Measurements from ENCODE around the gene CCDC167.

The CCDC167 gene

GRCh38 chr6:37474316-37474715 lies 25.4 kb downstream of the CCDC167 start:
- H3K27me3 ChIP-seq (ENCODE audit: insufficient read depth, poor library complexity, severe bottlenecking), result no peaks in the 10 kb centered on the region
- DNase-seq (ENCODE audit: low read depth in 1 of 2, low spot score in 1 of 2), result no peak
- no peak overlapping the region for H3K4me3 ChIP-seq (replicated peaks; ENCODE audit: insufficient read depth, low read length)
- TF ChIP-seq GABPA (IDR thresholded peaks at IDR 0.05; ENCODE audit: low read depth), result no peak
- TF ChIP-seq SPI1 (IDR thresholded peaks at IDR 0.05; ENCODE audit: borderline replicate concordance, low read depth), result no peak
- TF ChIP-seq, protein P1, sequence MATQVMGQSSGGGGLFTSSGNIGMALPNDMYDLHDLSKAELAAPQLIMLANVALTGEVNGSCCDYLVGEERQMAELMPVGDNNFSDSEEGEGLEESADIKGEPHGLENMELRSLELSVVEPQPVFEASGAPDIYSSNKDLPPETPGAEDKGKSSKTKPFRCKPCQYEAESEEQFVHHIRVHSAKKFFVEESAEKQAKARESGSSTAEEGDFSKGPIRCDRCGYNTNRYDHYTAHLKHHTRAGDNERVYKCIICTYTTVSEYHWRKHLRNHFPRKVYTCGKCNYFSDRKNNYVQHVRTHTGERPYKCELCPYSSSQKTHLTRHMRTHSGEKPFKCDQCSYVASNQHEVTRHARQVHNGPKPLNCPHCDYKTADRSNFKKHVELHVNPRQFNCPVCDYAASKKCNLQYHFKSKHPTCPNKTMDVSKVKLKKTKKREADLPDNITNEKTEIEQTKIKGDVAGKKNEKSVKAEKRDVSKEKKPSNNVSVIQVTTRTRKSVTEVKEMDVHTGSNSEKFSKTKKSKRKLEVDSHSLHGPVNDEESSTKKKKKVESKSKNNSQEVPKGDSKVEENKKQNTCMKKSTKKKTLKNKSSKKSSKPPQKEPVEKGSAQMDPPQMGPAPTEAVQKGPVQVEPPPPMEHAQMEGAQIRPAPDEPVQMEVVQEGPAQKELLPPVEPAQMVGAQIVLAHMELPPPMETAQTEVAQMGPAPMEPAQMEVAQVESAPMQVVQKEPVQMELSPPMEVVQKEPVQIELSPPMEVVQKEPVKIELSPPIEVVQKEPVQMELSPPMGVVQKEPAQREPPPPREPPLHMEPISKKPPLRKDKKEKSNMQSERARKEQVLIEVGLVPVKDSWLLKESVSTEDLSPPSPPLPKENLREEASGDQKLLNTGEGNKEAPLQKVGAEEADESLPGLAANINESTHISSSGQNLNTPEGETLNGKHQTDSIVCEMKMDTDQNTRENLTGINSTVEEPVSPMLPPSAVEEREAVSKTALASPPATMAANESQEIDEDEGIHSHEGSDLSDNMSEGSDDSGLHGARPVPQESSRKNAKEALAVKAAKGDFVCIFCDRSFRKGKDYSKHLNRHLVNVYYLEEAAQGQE (IDR thresholded peaks at IDR 0.05; ENCODE audit: insufficient replicate concordance, low read depth), result no peak
- TF ChIP-seq POLR2AphosphoS5 (IDR thresholded peaks at IDR 0.05; ENCODE audit: low read depth), result no peak
- no peak overlapping the region for H3K27ac ChIP-seq (replicated peaks)

DNA sequence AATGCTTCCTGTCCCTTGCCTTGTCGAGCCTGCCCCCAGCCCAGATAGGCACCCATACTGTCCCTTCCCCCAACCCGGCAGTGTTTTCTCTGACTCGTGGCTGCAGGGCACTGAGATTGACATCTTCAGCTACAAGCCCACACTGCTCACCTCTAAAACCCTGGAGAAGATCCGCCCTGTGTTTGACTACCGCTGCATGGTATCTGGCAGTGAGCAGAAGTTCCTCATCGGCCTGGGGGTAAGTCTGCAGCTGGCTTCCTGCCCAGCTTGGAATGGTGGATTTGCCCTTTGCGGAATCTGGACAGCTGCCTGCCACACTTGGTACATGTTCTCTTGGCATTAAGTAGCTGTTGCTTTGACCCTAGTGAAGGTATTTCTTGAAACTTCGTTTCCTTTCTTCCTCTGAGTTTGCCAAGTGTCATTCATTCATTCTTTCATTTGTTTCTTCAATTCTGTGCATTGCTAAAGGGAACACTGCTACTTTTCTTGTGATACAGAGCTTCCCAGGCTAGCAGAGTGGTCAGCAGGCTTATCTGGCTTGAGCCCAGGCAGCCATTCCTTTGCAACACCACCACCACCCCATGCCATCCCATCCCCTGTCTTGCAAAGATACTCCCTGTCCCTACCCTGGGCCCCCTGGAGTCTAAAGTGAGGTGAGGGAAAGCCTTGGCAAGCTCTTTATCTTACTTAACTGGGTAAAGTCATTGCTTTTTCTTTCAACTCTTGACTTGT lies 26.2 kb downstream of the CCDC167 start:
- no peaks in the 10 kb centered on the region for H3K27me3 ChIP-seq (ENCODE audit: insufficient read depth, poor library complexity, severe bottlenecking)
- H3K4me3 ChIP-seq (replicated peaks; ENCODE audit: insufficient read depth, low read length), result no peak overlapping the region
- no peak overlapping the region for H3K27ac ChIP-seq (replicated peaks)
- no peak for DNase-seq (ENCODE audit: low read depth in 1 of 2, low spot score in 1 of 2)
- TF ChIP-seq SPI1 (IDR thresholded peaks at IDR 0.05; ENCODE audit: borderline replicate concordance, low read depth) (no peak), POLR2AphosphoS5 (IDR thresholded peaks at IDR 0.05; ENCODE audit: low read depth) (no peak), GABPA (IDR thresholded peaks at IDR 0.05; ENCODE audit: low read depth) (no peak)
- TF ChIP-seq, protein P1 (IDR thresholded peaks at IDR 0.05; ENCODE audit: insufficient replicate concordance, low read depth), result no peak
- TF ChIP-seq, protein P2, sequence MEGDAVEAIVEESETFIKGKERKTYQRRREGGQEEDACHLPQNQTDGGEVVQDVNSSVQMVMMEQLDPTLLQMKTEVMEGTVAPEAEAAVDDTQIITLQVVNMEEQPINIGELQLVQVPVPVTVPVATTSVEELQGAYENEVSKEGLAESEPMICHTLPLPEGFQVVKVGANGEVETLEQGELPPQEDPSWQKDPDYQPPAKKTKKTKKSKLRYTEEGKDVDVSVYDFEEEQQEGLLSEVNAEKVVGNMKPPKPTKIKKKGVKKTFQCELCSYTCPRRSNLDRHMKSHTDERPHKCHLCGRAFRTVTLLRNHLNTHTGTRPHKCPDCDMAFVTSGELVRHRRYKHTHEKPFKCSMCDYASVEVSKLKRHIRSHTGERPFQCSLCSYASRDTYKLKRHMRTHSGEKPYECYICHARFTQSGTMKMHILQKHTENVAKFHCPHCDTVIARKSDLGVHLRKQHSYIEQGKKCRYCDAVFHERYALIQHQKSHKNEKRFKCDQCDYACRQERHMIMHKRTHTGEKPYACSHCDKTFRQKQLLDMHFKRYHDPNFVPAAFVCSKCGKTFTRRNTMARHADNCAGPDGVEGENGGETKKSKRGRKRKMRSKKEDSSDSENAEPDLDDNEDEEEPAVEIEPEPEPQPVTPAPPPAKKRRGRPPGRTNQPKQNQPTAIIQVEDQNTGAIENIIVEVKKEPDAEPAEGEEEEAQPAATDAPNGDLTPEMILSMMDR (IDR thresholded peaks at IDR 0.05; ENCODE audit: insufficient read depth, low read length), result no peak

GRCh38 chr6:37467718-37468117 lies 32.0 kb downstream of the CCDC167 start:
- DNase-seq (ENCODE audit: low read depth in 1 of 2, low spot score in 1 of 2), result no peak
- Histone ChIP-seq H3K27me3 (ENCODE audit: insufficient read depth, poor library complexity, severe bottlenecking) (no peaks in the 10 kb centered on the region), H3K27ac (replicated peaks) (no peak overlapping the region), H3K4me3 (replicated peaks; ENCODE audit: insufficient read depth, low read length) (no peak overlapping the region)
- TF ChIP-seq GABPA (IDR thresholded peaks at IDR 0.05; ENCODE audit: low read depth), result no peak
- TF ChIP-seq, protein P1 (IDR thresholded peaks at IDR 0.05; ENCODE audit: insufficient replicate concordance, low read depth), result no peak
- no peak for TF ChIP-seq POLR2AphosphoS5 (IDR thresholded peaks at IDR 0.05; ENCODE audit: low read depth)
- no peak for TF ChIP-seq SPI1 (IDR thresholded peaks at IDR 0.05; ENCODE audit: borderline replicate concordance, low read depth)
- TF ChIP-seq, protein P2 (IDR thresholded peaks at IDR 0.05; ENCODE audit: insufficient read depth, low read length), result no peak

Measured in HL-60 (cell line).